Neural cell (in vitro differentiated cells): Measurements from ENCODE around the gene PPP2R2D. TPM values are rescaled to one million over a fixed set of nuclear protein-coding genes. Genes with fewer than 3 reads are reported as not detected.

Experiments
- H2AFZ ChIP-seq: fragments of 200-600, 300-800 bp; sonication (generic), shearing (Covaris generic); 2 replicates; pipeline ENCODE4 v1.6.0; 2014; ENCODE audit warnings: low read depth, mild to moderate bottlenecking, antibody characterized with exemption, low read length, moderate library complexity
- H3F3A ChIP-seq: fragments of 200-600 bp; shearing (Covaris generic); 2 replicates; pipeline ENCODE4 v1.6.1; 2016; ENCODE audit warnings: mild to moderate bottlenecking, moderate library complexity, mixed read lengths, antibody characterized with exemption, low read length; ENCODE audit not compliant: insufficient read depth, poor library complexity, severe bottlenecking
- H3K27ac ChIP-seq: fragments of 200-600, 300-800 bp; sonication (generic), shearing (Covaris generic); 2 replicates; pipeline ENCODE4 v1.5.1; 2014; ENCODE audit warnings: mild to moderate bottlenecking, low read length, moderate library complexity
- H3K27me3 ChIP-seq: fragments of 300-800, 200-600 bp; sonication (generic), shearing (Covaris generic); 2 replicates; pipeline ENCODE4 v1.6.0; 2014; ENCODE audit warnings: mild to moderate bottlenecking, low read depth, low read length, moderate library complexity; ENCODE audit not compliant: insufficient read depth
- H3K36me3 ChIP-seq: fragments of 300-800, 200-600 bp; sonication (generic), shearing (Covaris generic); 2 replicates; pipeline ENCODE4 v1.5.1; 2014; ENCODE audit warnings: mild to moderate bottlenecking, antibody characterized with exemption, low read length, moderate library complexity; ENCODE audit not compliant: insufficient read depth
- H3K4me2 ChIP-seq: fragments of 300-800, 200-600 bp; sonication (generic), shearing (Covaris generic); 2 replicates; pipeline ENCODE4 v1.6.0; 2014; ENCODE audit warnings: mild to moderate bottlenecking, low read length
- H3K4me3 ChIP-seq: fragments of 300-800, 200-600 bp; sonication (generic), shearing (Covaris generic); 2 replicates; pipeline ENCODE4 v1.5.1; 2014; ENCODE audit warnings: mild to moderate bottlenecking, low read length, moderate library complexity
- H3K79me2 ChIP-seq: fragments of 200-600 bp; shearing (Covaris generic); replicated peaks from 2 replicates; pipeline ENCODE4 v1.6.0; 2014; ENCODE audit warnings: mild to moderate bottlenecking, low read length, moderate library complexity; ENCODE audit not compliant: insufficient read depth
- H3K9ac ChIP-seq: fragments of 300-800, 200-600 bp; sonication (generic), shearing (Covaris generic); 2 replicates; pipeline ENCODE4 v1.6.1; 2016; ENCODE audit warnings: mild to moderate bottlenecking, low read length, mixed read lengths
- H3K9me2 ChIP-seq: fragments of 200-600 bp; shearing (Covaris generic); 2 replicates; pipeline ENCODE4 v1.6.1; 2016; ENCODE audit warnings: mild to moderate bottlenecking, low read length, mixed read lengths; ENCODE audit not compliant: insufficient read depth
- H3K9me3 ChIP-seq: fragments of 200-600, 300-800 bp; sonication (generic), shearing (Covaris generic); 2 replicates; pipeline ENCODE4 v1.6.1; 2016; ENCODE audit warnings: mild to moderate bottlenecking, mixed run types, low read length, moderate library complexity, mixed read lengths
- H4K20me1 ChIP-seq: fragments of 200-600 bp; shearing (Covaris generic); 2 replicates; pipeline ENCODE4 v1.6.1; 2016; ENCODE audit warnings: mild to moderate bottlenecking, mixed run types; ENCODE audit not compliant: insufficient read depth
- EP300 ChIP-seq: fragments of 450-650 bp; conservative IDR thresholded peaks from 2 replicates; pipeline ENCODE4 v1.6.1; 2014; ENCODE audit warnings: antibody characterized with exemption, mild to moderate bottlenecking, moderate library complexity; ENCODE audit not compliant: poor library complexity, severe bottlenecking
- EZH2 ChIP-seq: fragments of 200-600, 300-800 bp; shearing (Covaris generic), sonication (generic); IDR thresholded peaks from 2 replicates; pipeline ENCODE4 v1.6.1; 2014; ENCODE audit warnings: antibody characterized with exemption, low read length, borderline replicate concordance, mild to moderate bottlenecking; ENCODE audit not compliant: insufficient read depth, poor library complexity, severe bottlenecking
- MXI1 ChIP-seq: fragments of 450-650 bp; conservative IDR thresholded peaks from 2 replicates; pipeline ENCODE4 v1.6.1; 2014; ENCODE audit warnings: antibody characterized with exemption, mild to moderate bottlenecking; ENCODE audit not compliant: poor library complexity, severe bottlenecking
- POLR2AphosphoS5 ChIP-seq: IDR thresholded peaks from 2 replicates; pipeline ENCODE4 v1.6.1; 2012
- RAD21 ChIP-seq: fragments of 450-650 bp; conservative IDR thresholded peaks from 2 replicates; pipeline ENCODE4 v1.6.1; 2014; ENCODE audit warnings: antibody characterized with exemption, mild to moderate bottlenecking, moderate library complexity
- REST ChIP-seq: IDR thresholded peaks from 2 replicates; pipeline ENCODE4 v1.6.1; 2012; ENCODE audit warnings: borderline replicate concordance
- SMC3 ChIP-seq: fragments of 450-650 bp; conservative IDR thresholded peaks from 2 replicates; pipeline ENCODE4 v1.6.1; 2014; ENCODE audit warnings: antibody characterized with exemption, mild to moderate bottlenecking, moderate library complexity; ENCODE audit not compliant: poor library complexity
- TAF1 ChIP-seq: IDR thresholded peaks from 2 replicates; pipeline ENCODE4 v1.6.1; 2012; ENCODE audit warnings: low read depth
- polyA plus RNA-seq: library from polyadenylated mRNA; depleted of rRNA; stranded (reverse); fragments of >200 nt; gene quantifications from 2 replicates; pipeline ENCODE4 v1.2.3, GENCODE V29; 2014
- TF ChIP-seq, protein P1 (sequence below): fragments of 450-650 bp; IDR thresholded peaks from 2 replicates; pipeline ENCODE4 v1.5.1; 2014; ENCODE audit warnings: antibody characterized with exemption, mild to moderate bottlenecking, moderate library complexity; ENCODE audit not compliant: poor library complexity, severe bottlenecking

Gene PPP2R2D
- polyA plus RNA-seq, 1 donor from 2014 or later = 71.7 TPM

- no peak for TF ChIP-seq EP300
- TF ChIP-seq SMC3 = no peak
- no peak for TF ChIP-seq POLR2AphosphoS5
These were observed 24.9 kb downstream of the PPP2R2D start (continued) for GRCh38 chr10:131925716-131926115.

GRCh38 chr10:131926253-131926652, 25.4 kb downstream of the PPP2R2D start:
- H3K36me3 ChIP-seq = no peaks in the 10 kb centered on the region
- H4K20me1 ChIP-seq = no peaks in the 10 kb centered on the region
- H3K27me3 ChIP-seq = no peaks in the 10 kb centered on the region

More at GRCh38 chr10:131926253-131926652, 25.4 kb downstream of the PPP2R2D start:
- Histone ChIP-seq H3F3A (no peaks in the 10 kb centered on the region), H3K4me2 (no peak overlapping the region), H3K9me3 (peaks cover 5% of the 10 kb centered on the region), H3K27ac (no peak overlapping the region), H3K79me2 (peaks cover 73% of the 10 kb centered on the region), H3K9ac (no peak overlapping the region), H3K9me2 (no peaks in the 10 kb centered on the region), H2AFZ (no peak overlapping the region), H3K4me3 (no peak overlapping the region)
- TF ChIP-seq EP300 = no peak
- TF ChIP-seq RAD21 = no peak
- no peak for TF ChIP-seq POLR2AphosphoS5
- no peak for TF ChIP-seq TAF1
- TF ChIP-seq SMC3 = no peak
- TF ChIP-seq MXI1 = no peak
- TF ChIP-seq EZH2 = no peak
- no peak for TF ChIP-seq REST
- TF ChIP-seq, protein P1, sequence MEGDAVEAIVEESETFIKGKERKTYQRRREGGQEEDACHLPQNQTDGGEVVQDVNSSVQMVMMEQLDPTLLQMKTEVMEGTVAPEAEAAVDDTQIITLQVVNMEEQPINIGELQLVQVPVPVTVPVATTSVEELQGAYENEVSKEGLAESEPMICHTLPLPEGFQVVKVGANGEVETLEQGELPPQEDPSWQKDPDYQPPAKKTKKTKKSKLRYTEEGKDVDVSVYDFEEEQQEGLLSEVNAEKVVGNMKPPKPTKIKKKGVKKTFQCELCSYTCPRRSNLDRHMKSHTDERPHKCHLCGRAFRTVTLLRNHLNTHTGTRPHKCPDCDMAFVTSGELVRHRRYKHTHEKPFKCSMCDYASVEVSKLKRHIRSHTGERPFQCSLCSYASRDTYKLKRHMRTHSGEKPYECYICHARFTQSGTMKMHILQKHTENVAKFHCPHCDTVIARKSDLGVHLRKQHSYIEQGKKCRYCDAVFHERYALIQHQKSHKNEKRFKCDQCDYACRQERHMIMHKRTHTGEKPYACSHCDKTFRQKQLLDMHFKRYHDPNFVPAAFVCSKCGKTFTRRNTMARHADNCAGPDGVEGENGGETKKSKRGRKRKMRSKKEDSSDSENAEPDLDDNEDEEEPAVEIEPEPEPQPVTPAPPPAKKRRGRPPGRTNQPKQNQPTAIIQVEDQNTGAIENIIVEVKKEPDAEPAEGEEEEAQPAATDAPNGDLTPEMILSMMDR = no peak
